ENCODE measurements around the gene ECI1. TPM values are rescaled to one million over a fixed set of nuclear protein-coding genes. Genes with fewer than 3 reads are reported as not detected.

Gene ECI1
- total RNA-seq (56.9 TPM), polyA plus RNA-seq (ENCODE audit: insufficient read depth in 1 of 8, insufficient read length in 8 of 8, low replicate concordance in 1 of 8) (10 to 100 TPM; 44.4 to 81.7 (median 59.5) TPM)
- long read RNA-seq, donor 1, transcript ECI1-201 (7 exons, 1,541 nt) = major isoform, 21 of 25 reads
- long read RNA-seq, donor 1, partial matches to known transcripts = 0 of 25 reads
- long read RNA-seq, donor 1, other reads (novel, unspliced or antisense) = 0 of 25 reads
- long read RNA-seq, donor 2, partial matches to known transcripts = 0 of 4 reads
- long read RNA-seq, donor 2, other reads (novel, unspliced or antisense) = 0 of 4 reads
- long read RNA-seq, donor 3, transcript ECI1-201 (7 exons, 1,541 nt) = major isoform, 36 of 51 reads
- long read RNA-seq, donor 3, transcript ECI1-206 (6 exons, 961 nt) = minor isoform, 13 of 51 reads
- long read RNA-seq, donor 3, partial matches to known transcripts = 0 of 51 reads
- long read RNA-seq, donor 3, other reads (novel, unspliced or antisense) = 0 of 51 reads
- long read RNA-seq, donor 4, transcript ECI1-206 (6 exons, 961 nt) = minor isoform, 16 of 39 reads
- long read RNA-seq, donor 4, transcript ECI1-201 (7 exons, 1,541 nt) = major isoform, 21 of 39 reads
- long read RNA-seq, donor 4, partial matches to known transcripts = 0 of 39 reads
- long read RNA-seq, donor 4, other reads (novel, unspliced or antisense) = 0 of 39 reads
- long read RNA-seq, donor 5, transcript ECI1-201 (7 exons, 1,541 nt) = major isoform, 83 of 106 reads
- long read RNA-seq, donor 5, transcript ECI1-206 (6 exons, 961 nt) = minor isoform, 19 of 106 reads
- long read RNA-seq, donor 5, partial matches to known transcripts = 0 of 106 reads
- long read RNA-seq, donor 5, other reads (novel, unspliced or antisense) = 0 of 106 reads
- long read RNA-seq, donor 6, transcript ECI1-206 (6 exons, 961 nt) = minor isoform, 30 of 124 reads
- long read RNA-seq, donor 6, transcript ECI1-201 (7 exons, 1,541 nt) = major isoform, 76 of 124 reads
- long read RNA-seq, donor 6, partial matches to known transcripts = 17 of 124 reads
- long read RNA-seq, donor 6, other reads (novel, unspliced or antisense) = 0 of 124 reads
- long read RNA-seq, donor 7, transcript ECI1-201 (7 exons, 1,541 nt) = major isoform, 36 of 64 reads
- long read RNA-seq, donor 7, transcript ECI1-206 (6 exons, 961 nt) = minor isoform, 11 of 64 reads
- long read RNA-seq, donor 7, partial matches to known transcripts = 14 of 64 reads
- long read RNA-seq, donor 7, other reads (novel, unspliced or antisense) = 0 of 64 reads
- long read RNA-seq, donor 8, transcript ECI1-201 (7 exons, 1,541 nt) = major isoform, 21 of 31 reads
- long read RNA-seq, donor 8, partial matches to known transcripts = 5 of 31 reads
- long read RNA-seq, donor 8, other reads (novel, unspliced or antisense) = 0 of 31 reads
- long read RNA-seq, donor 9, transcript ECI1-201 (7 exons, 1,541 nt) = major isoform, 20 of 29 reads
- long read RNA-seq, donor 9, transcript ECI1-206 (6 exons, 961 nt) = minor isoform, 8 of 29 reads
- long read RNA-seq, donor 9, partial matches to known transcripts = 0 of 29 reads
- long read RNA-seq, donor 9, other reads (novel, unspliced or antisense) = 0 of 29 reads
- long read RNA-seq, donor 10, transcript ECI1-201 (7 exons, 1,541 nt) = major isoform, 54 of 105 reads
- long read RNA-seq, donor 10, transcript ECI1-206 (6 exons, 961 nt) = minor isoform, 21 of 105 reads
- long read RNA-seq, donor 10, partial matches to known transcripts = 28 of 105 reads
- long read RNA-seq, donor 10, other reads (novel, unspliced or antisense) = 0 of 105 reads
- long read RNA-seq, donor 11, transcript ECI1-206 (6 exons, 961 nt) = minor isoform, 12 of 46 reads
- long read RNA-seq, donor 11, transcript ECI1-201 (7 exons, 1,541 nt) = major isoform, 34 of 46 reads
- long read RNA-seq, donor 11, partial matches to known transcripts = 0 of 46 reads
- long read RNA-seq, donor 11, other reads (novel, unspliced or antisense) = 0 of 46 reads

- Histone ChIP-seq H3K9me3 (replicated peaks; ENCODE audit: control insufficient read depth, low read depth, low read length) (no peaks in the 10 kb centered on the region), H3K36me3 (ENCODE audit: control insufficient read depth, insufficient read depth, low read length) (peaks cover 55% of the 10 kb centered on the region), H3K27me3 (ENCODE audit: control insufficient read depth, insufficient read depth, low read length) (no peaks in the 10 kb centered on the region), H3K27ac (ENCODE audit: low read length) (peak within 1 kb of the TSS; percentile 81), H3K4me1 (ENCODE audit: control insufficient read depth, insufficient read depth, low read length) (peaks cover 16% of the 10 kb centered on the region), H3K4me3 (ENCODE audit: low read length) (peak within 1 kb of the TSS; percentile 68)
- WGBS (ENCODE audit: insufficient coverage) = 2% methylated on average over 85 of the region's 88 CpGs
- DNase-seq = peak; percentile 97
Measured at GRCh38 chr16:2251296-2252111, at the start of gene ECI1. TSS of gene ECI1 (minus strand) at chr16:2251587. CDS start at chr16:2251566, 21 bp downstream.

- 27% methylated on average over 7 of the region's 10 CpGs for WGBS (ENCODE audit: insufficient coverage)
- H3K4me1 ChIP-seq (ENCODE audit: control insufficient read depth, insufficient read depth, low read length) = no peaks in the 10 kb centered on the region
- peaks cover 11% of the 10 kb centered on the region for H3K36me3 ChIP-seq (ENCODE audit: control insufficient read depth, insufficient read depth, low read length)
- H3K27ac ChIP-seq (ENCODE audit: low read length) = no peak overlapping the region
- no peaks in the 10 kb centered on the region for H3K9me3 ChIP-seq (replicated peaks; ENCODE audit: control insufficient read depth, low read depth, low read length)
- no peak overlapping the region for H3K4me3 ChIP-seq (ENCODE audit: low read length)
- DNase-seq = no peak
- no peaks in the 10 kb centered on the region for H3K27me3 ChIP-seq (ENCODE audit: control insufficient read depth, insufficient read depth, low read length)
Measured at GRCh38 chr16:2299915-2300192, 48.5 kb upstream of the ECI1 start.

- peaks cover 11% of the 10 kb centered on the region for H3K36me3 ChIP-seq (ENCODE audit: control insufficient read depth, insufficient read depth, low read length)
- no peak for DNase-seq
- no peaks in the 10 kb centered on the region for H3K9me3 ChIP-seq (replicated peaks; ENCODE audit: control insufficient read depth, low read depth, low read length)
- WGBS (ENCODE audit: insufficient coverage) = 73% methylated on average over 21 of the region's 31 CpGs
- no peaks in the 10 kb centered on the region for H3K4me1 ChIP-seq (ENCODE audit: control insufficient read depth, insufficient read depth, low read length)
- H3K4me3 ChIP-seq (ENCODE audit: low read length) = no peak overlapping the region
- no peaks in the 10 kb centered on the region for H3K27me3 ChIP-seq (ENCODE audit: control insufficient read depth, insufficient read depth, low read length)
- H3K27ac ChIP-seq (ENCODE audit: low read length) = no peak overlapping the region
Measured at GRCh38 chr16:2299121-2299914, 47.9 kb upstream of the ECI1 start.

- WGBS (ENCODE audit: insufficient coverage) = 87% methylated on average over 3 of the region's 9 CpGs
- no peak overlapping the region for H3K27ac ChIP-seq (ENCODE audit: low read length)
- no peak overlapping the region for H3K4me3 ChIP-seq (ENCODE audit: low read length)
- no peaks in the 10 kb centered on the region for H3K9me3 ChIP-seq (replicated peaks; ENCODE audit: control insufficient read depth, low read depth, low read length)
- H3K27me3 ChIP-seq (ENCODE audit: control insufficient read depth, insufficient read depth, low read length) = no peaks in the 10 kb centered on the region
- no peak for DNase-seq
- no peaks in the 10 kb centered on the region for H3K4me1 ChIP-seq (ENCODE audit: control insufficient read depth, insufficient read depth, low read length)
- peaks cover 11% of the 10 kb centered on the region for H3K36me3 ChIP-seq (ENCODE audit: control insufficient read depth, insufficient read depth, low read length)
Measured at GRCh38 chr16:2298621-2299020, 47.2 kb upstream of the ECI1 start.

- H3K9me3 ChIP-seq (replicated peaks; ENCODE audit: control insufficient read depth, low read depth, low read length) = no peaks in the 10 kb centered on the region
- H3K36me3 ChIP-seq (ENCODE audit: control insufficient read depth, insufficient read depth, low read length) = peaks cover 11% of the 10 kb centered on the region
- no peak overlapping the region for H3K4me3 ChIP-seq (ENCODE audit: low read length)
- 93% methylated on average over 22 of the region's 22 CpGs for WGBS (ENCODE audit: insufficient coverage)
- H3K27me3 ChIP-seq (ENCODE audit: control insufficient read depth, insufficient read depth, low read length) = no peaks in the 10 kb centered on the region
- H3K27ac ChIP-seq (ENCODE audit: low read length) = no peak overlapping the region
- DNase-seq = no peak
- H3K4me1 ChIP-seq (ENCODE audit: control insufficient read depth, insufficient read depth, low read length) = no peaks in the 10 kb centered on the region
Measured at GRCh38 chr16:2297506-2297860, 46.1 kb upstream of the ECI1 start.

GRCh38 chr16:2296661-2297505 is 45.5 kb upstream of the ECI1 start:
- Histone ChIP-seq H3K9me3 (replicated peaks; ENCODE audit: control insufficient read depth, low read depth, low read length) (no peaks in the 10 kb centered on the region), H3K36me3 (ENCODE audit: control insufficient read depth, insufficient read depth, low read length) (peaks cover 11% of the 10 kb centered on the region), H3K4me1 (ENCODE audit: control insufficient read depth, insufficient read depth, low read length) (no peaks in the 10 kb centered on the region), H3K27ac (ENCODE audit: low read length) (no peak overlapping the region), H3K4me3 (ENCODE audit: low read length) (no peak overlapping the region), H3K27me3 (ENCODE audit: control insufficient read depth, insufficient read depth, low read length) (no peaks in the 10 kb centered on the region)
- peak; percentile 21 for DNase-seq
- 77% methylated on average over 22 of the region's 23 CpGs for whole genome bisulfite sequencing (ENCODE audit: insufficient coverage)

GRCh38 chr16:2295056-2295798 is 43.8 kb upstream of the ECI1 start:
- no peak for DNase-seq
- H3K4me3 ChIP-seq (ENCODE audit: low read length) = no peak overlapping the region
- WGBS (ENCODE audit: insufficient coverage) = 89% methylated on average over 16 of the region's 21 CpGs
- peaks cover 21% of the 10 kb centered on the region for H3K36me3 ChIP-seq (ENCODE audit: control insufficient read depth, insufficient read depth, low read length)
- no peaks in the 10 kb centered on the region for H3K4me1 ChIP-seq (ENCODE audit: control insufficient read depth, insufficient read depth, low read length)
- H3K27ac ChIP-seq (ENCODE audit: low read length) = no peak overlapping the region
- no peaks in the 10 kb centered on the region for H3K27me3 ChIP-seq (ENCODE audit: control insufficient read depth, insufficient read depth, low read length)
- H3K9me3 ChIP-seq (replicated peaks; ENCODE audit: control insufficient read depth, low read depth, low read length) = no peaks in the 10 kb centered on the region

Data from muscle of leg (tissue), 16 donors.